ENCODE measurements around the gene PITX3.
A peak's percentile ranks its signal among the peaks of the same experiment; 100 is the strongest.

Gene PITX3

GRCh38 chr10:102241444-102242117, at the start of gene PITX3:
PITX3 (minus strand) TSS chr10:102241512; CDS start chr10:102232080, 9,432 bp downstream.
- H3K4me3 ChIP-seq (ENCODE audit: low read depth, low read length) = peak within 1 kb of the TSS; percentile 57

- H3K4me3 ChIP-seq (ENCODE audit: low read depth, low read length) = no peak overlapping the region
Observed at GRCh38 chr10:102289840-102290239, 48.5 kb upstream of the PITX3 start.

GRCh38 chr10:102289356-102289755, 48.0 kb upstream of the PITX3 start:
- H3K4me3 ChIP-seq (ENCODE audit: low read depth, low read length) = no peak overlapping the region

GRCh38 chr10:102287991-102288390, 46.7 kb upstream of the PITX3 start:
- no peak overlapping the region for H3K4me3 ChIP-seq (ENCODE audit: low read depth, low read length)

- no peak overlapping the region for H3K4me3 ChIP-seq (ENCODE audit: low read depth, low read length)
Observed at GRCh38 chr10:102287538-102287937, 46.2 kb upstream of the PITX3 start.

GRCh38 chr10:102286216-102286615, 44.9 kb upstream of the PITX3 start:
- H3K4me3 ChIP-seq (ENCODE audit: low read depth, low read length) = no peak overlapping the region

- H3K4me3 ChIP-seq (ENCODE audit: low read depth, low read length) = no peak overlapping the region
Observed at GRCh38 chr10:102285133-102285532, 43.8 kb upstream of the PITX3 start.

GRCh38 chr10:102284531-102284930, 43.2 kb upstream of the PITX3 start:
- H3K4me3 ChIP-seq (ENCODE audit: low read depth, low read length) = no peak overlapping the region

GRCh38 chr10:102283890-102284289, 42.6 kb upstream of the PITX3 start:
- H3K4me3 ChIP-seq (ENCODE audit: low read depth, low read length) = no peak overlapping the region

GRCh38 chr10:102283488-102283887, 42.2 kb upstream of the PITX3 start:
- H3K4me3 ChIP-seq (ENCODE audit: low read depth, low read length) = no peak overlapping the region

- no peak overlapping the region for H3K4me3 ChIP-seq (ENCODE audit: low read depth, low read length)
Observed at GRCh38 chr10:102281102-102281487, 39.8 kb upstream of the PITX3 start.

- H3K4me3 ChIP-seq (ENCODE audit: low read depth, low read length) = no peak overlapping the region
Observed at GRCh38 chr10:102280397-102281101, 39.2 kb upstream of the PITX3 start.

GRCh38 chr10:102279104-102279503, 37.8 kb upstream of the PITX3 start:
- no peak overlapping the region for H3K4me3 ChIP-seq (ENCODE audit: low read depth, low read length)

- no peak overlapping the region for H3K4me3 ChIP-seq (ENCODE audit: low read depth, low read length)
Observed at GRCh38 chr10:102275343-102275742, 34.0 kb upstream of the PITX3 start.

GRCh38 chr10:102274062-102274461, 32.8 kb upstream of the PITX3 start:
- no peak overlapping the region for H3K4me3 ChIP-seq (ENCODE audit: low read depth, low read length)

- no peak overlapping the region for H3K4me3 ChIP-seq (ENCODE audit: low read depth, low read length)
Observed at GRCh38 chr10:102269017-102269416, 27.7 kb upstream of the PITX3 start.

- no peak overlapping the region for H3K4me3 ChIP-seq (ENCODE audit: low read depth, low read length)
Observed at GRCh38 chr10:102268375-102268888, 27.1 kb upstream of the PITX3 start.

GRCh38 chr10:102267748-102268147, 26.4 kb upstream of the PITX3 start:
- no peak overlapping the region for H3K4me3 ChIP-seq (ENCODE audit: low read depth, low read length)

GRCh38 chr10:102266670-102267069, 25.4 kb upstream of the PITX3 start:
- no peak overlapping the region for H3K4me3 ChIP-seq (ENCODE audit: low read depth, low read length)

GRCh38 chr10:102264371-102264770, 23.1 kb upstream of the PITX3 start:
- H3K4me3 ChIP-seq (ENCODE audit: low read depth, low read length) = no peak overlapping the region

- no peak overlapping the region for H3K4me3 ChIP-seq (ENCODE audit: low read depth, low read length)
Observed at GRCh38 chr10:102262744-102263370, 21.5 kb upstream of the PITX3 start.

GRCh38 chr10:102261842-102262241, 20.5 kb upstream of the PITX3 start:
- H3K4me3 ChIP-seq (ENCODE audit: low read depth, low read length) = no peak overlapping the region

All from iPS-11a (cell line).